ENCODE measurements around the gene BBS7. TPM values are rescaled to one million over a fixed set of nuclear protein-coding genes. Genes with fewer than 3 reads are reported as not detected.

Gene BBS7
- total and polyA plus RNA-seq, 2 of the 13 experiments (the other 11 are each of a cell fraction or from before 2014, with no cell fraction given) = 9.0 to 15.7 TPM

DNA sequence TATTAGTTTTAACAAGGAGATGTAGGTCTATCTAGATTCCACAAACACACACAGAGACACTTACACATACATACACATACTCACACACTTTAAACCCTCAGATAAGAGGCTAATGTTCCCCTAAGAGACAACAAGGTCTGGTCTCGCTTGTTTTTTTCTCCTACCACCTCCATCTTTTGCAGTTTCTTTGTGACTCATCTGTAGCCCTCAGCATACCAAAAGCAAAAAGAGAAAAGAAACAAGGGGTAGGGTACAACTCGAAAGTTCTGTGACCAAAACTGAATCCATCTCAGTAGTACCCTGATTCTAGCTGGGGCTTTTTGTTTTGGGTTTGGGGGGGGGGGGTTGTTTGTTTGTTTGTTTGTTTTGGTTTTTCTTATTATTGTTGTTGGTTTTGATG is 81.4 kb downstream of the BBS7 start (continued):
- TF ChIP-seq ZNF501 (CRISPR knock-in tag; IDR thresholded peaks at IDR 0.05) (no peak), ZNF446 (CRISPR knock-in tag; IDR thresholded peaks at IDR 0.05) (no peak)

DNA sequence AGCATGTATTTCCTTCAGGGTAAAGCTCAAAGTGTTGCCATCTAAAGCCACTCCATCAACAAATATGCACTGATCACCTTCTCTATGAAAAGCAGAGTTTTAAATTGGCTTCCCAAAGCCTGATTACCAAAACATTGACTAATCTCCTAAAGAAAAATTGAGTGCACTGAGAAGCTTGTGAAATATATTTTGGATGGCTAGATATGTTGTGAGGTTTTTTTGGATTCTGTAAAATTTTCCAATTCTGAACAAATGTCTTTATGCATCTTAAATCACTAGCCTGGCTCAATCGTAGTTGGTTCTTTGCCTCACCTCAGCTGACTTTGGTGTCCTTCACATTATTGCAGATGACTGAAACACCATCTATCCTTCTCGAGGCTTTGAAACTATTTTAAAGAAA is 84.1 kb downstream of the BBS7 start:
- ChIA-PET CTCF (ENCODE audit: low intra/inter-chr PET ratio, low total read pairs) (no interaction called here), POLR2A (no interaction called here)
- no peak for DNase-seq (ENCODE audit: low spot score)
- Histone ChIP-seq H3K9ac (ENCODE audit: insufficient read depth, low read depth, low read length) (no peak overlapping the region), H3K27me3 (ENCODE audit: control insufficient read depth in 1 of 2, insufficient read depth in 2 of 2, low read length in 2 of 2) (no peaks in the 10 kb centered on the region), H3K4me3 (replicated peaks in 1 of 3; ENCODE audit: insufficient read depth in 1 of 3, low read depth in 2 of 3, low read length in 3 of 3) (no peak overlapping the region), H3K27ac (ENCODE audit: extremely low read length, insufficient read depth, low read length) (no peak overlapping the region), H4K20me1 (ENCODE audit: insufficient read depth, low read length) (no peaks in the 10 kb centered on the region), H3K4me1 (ENCODE audit: insufficient read depth, low read length) (no peaks in the 10 kb centered on the region), H3K4me2 (ENCODE audit: low read depth, low read length) (no peak overlapping the region), H3K36me3 (replicated peaks in 1 of 2; ENCODE audit: control insufficient read depth in 1 of 2, insufficient read depth in 2 of 2, low read length in 2 of 2) (no peaks in the 10 kb centered on the region), H3K79me2 (ENCODE audit: insufficient read depth, low read length) (no peaks in the 10 kb centered on the region), H2AFZ (ENCODE audit: low read length) (no peak overlapping the region), H3K9me3 (ENCODE audit: low read length) (no peaks in the 10 kb centered on the region)
- ATAC-seq = no peak
- FAIRE-seq = no peak
- WGBS (ENCODE audit: low lambda C conversion rate) = 44% methylated on average over 2 of the region's 2 CpGs
- TF ChIP-seq SKI (IDR thresholded peaks at IDR 0.05; ENCODE audit: partially characterized antibody) = no peak
- TF ChIP-seq ZNF788 (CRISPR knock-in tag; IDR thresholded peaks at IDR 0.05; ENCODE audit: borderline replicate concordance) = no peak
- TF ChIP-seq, protein P1, sequence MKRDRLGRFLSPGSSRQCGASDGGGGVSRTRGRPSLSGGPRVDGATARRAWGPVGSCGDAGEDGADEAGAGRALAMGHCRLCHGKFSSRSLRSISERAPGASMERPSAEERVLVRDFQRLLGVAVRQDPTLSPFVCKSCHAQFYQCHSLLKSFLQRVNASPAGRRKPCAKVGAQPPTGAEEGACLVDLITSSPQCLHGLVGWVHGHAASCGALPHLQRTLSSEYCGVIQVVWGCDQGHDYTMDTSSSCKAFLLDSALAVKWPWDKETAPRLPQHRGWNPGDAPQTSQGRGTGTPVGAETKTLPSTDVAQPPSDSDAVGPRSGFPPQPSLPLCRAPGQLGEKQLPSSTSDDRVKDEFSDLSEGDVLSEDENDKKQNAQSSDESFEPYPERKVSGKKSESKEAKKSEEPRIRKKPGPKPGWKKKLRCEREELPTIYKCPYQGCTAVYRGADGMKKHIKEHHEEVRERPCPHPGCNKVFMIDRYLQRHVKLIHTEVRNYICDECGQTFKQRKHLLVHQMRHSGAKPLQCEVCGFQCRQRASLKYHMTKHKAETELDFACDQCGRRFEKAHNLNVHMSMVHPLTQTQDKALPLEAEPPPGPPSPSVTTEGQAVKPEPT (CRISPR knock-in tag; IDR thresholded peaks at IDR 0.05; ENCODE audit: low read depth) = no peak
- TF ChIP-seq, protein P2, sequence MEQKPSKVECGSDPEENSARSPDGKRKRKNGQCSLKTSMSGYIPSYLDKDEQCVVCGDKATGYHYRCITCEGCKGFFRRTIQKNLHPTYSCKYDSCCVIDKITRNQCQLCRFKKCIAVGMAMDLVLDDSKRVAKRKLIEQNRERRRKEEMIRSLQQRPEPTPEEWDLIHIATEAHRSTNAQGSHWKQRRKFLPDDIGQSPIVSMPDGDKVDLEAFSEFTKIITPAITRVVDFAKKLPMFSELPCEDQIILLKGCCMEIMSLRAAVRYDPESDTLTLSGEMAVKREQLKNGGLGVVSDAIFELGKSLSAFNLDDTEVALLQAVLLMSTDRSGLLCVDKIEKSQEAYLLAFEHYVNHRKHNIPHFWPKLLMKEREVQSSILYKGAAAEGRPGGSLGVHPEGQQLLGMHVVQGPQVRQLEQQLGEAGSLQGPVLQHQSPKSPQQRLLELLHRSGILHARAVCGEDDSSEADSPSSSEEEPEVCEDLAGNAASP (CRISPR knock-in tag; IDR thresholded peaks at IDR 0.05; ENCODE audit: borderline replicate concordance) = no peak
- TF ChIP-seq HMG20B (CRISPR knock-in tag; conservative IDR thresholded peaks at IDR 0.05) = no peak
- TF ChIP-seq SP5 (CRISPR knock-in tag; IDR thresholded peaks at IDR 0.05; ENCODE audit: borderline replicate concordance, low read depth) = no peak
- TF ChIP-seq ZNF776 (CRISPR knock-in tag; IDR thresholded peaks at IDR 0.05) = no peak
- TF ChIP-seq, protein P3, sequence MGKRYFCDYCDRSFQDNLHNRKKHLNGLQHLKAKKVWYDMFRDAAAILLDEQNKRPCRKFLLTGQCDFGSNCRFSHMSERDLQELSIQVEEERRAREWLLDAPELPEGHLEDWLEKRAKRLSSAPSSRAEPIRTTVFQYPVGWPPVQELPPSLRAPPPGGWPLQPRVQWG (CRISPR knock-in tag; IDR thresholded peaks at IDR 0.05; ENCODE audit: borderline replicate concordance, low read depth) = no peak
- TF ChIP-seq ZNF354B (CRISPR knock-in tag; IDR thresholded peaks at IDR 0.05) = no peak
- TF ChIP-seq ZSCAN20 (CRISPR knock-in tag; IDR thresholded peaks at IDR 0.05; ENCODE audit: borderline replicate concordance) = no peak
- no peak for TF ChIP-seq MXI1 (IDR thresholded peaks at IDR 0.05; ENCODE audit: borderline replicate concordance, low read depth, low read length)
- TF ChIP-seq, protein P4, sequence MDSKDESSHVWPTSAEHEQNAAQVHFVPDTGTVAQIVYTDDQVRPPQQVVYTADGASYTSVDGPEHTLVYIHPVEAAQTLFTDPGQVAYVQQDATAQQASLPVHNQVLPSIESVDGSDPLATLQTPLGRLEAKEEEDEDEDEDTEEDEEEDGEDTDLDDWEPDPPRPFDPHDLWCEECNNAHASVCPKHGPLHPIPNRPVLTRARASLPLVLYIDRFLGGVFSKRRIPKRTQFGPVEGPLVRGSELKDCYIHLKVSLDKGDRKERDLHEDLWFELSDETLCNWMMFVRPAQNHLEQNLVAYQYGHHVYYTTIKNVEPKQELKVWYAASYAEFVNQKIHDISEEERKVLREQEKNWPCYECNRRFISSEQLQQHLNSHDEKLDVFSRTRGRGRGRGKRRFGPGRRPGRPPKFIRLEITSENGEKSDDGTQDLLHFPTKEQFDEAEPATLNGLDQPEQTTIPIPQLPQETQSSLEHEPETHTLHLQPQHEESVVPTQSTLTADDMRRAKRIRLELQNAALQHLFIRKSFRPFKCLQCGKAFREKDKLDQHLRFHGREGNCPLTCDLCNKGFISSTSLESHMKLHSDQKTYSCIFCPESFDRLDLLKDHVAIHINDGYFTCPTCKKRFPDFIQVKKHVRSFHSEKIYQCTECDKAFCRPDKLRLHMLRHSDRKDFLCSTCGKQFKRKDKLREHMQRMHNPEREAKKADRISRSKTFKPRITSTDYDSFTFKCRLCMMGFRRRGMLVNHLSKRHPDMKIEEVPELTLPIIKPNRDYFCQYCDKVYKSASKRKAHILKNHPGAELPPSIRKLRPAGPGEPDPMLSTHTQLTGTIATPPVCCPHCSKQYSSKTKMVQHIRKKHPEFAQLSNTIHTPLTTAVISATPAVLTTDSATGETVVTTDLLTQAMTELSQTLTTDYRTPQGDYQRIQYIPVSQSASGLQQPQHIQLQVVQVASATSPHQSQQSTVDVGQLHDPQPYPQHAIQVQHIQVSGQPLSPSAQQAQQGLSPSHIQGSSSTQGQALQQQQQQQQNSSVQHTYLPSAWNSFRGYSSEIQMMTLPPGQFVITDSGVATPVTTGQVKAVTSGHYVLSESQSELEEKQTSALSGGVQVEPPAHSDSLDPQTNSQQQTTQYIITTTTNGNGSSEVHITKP (CRISPR knock-in tag; IDR thresholded peaks at IDR 0.05; ENCODE audit: low read depth) = no peak
- intact Hi-C loops (cut with micrococcal nuclease; ENCODE audit: unreplicated experiment) = no loop called here
- in situ Hi-C loops (cut with HindIII; ENCODE audit: extremely low pct_ligation_motif_present, low pct_unique_long_range_greater_than_20kb) = no loop called here
- no TSS peak for BruUV-seq (replicated peaks)

All from HepG2 (cell line).